ENCODE results near the gene EYS. TPM values are rescaled to one million over a fixed set of nuclear protein-coding genes. Genes with fewer than 3 reads are reported as not detected.

The EYS gene
- total RNA-seq, 1 donor from 2014 or later = 0.08 TPM

DNA sequence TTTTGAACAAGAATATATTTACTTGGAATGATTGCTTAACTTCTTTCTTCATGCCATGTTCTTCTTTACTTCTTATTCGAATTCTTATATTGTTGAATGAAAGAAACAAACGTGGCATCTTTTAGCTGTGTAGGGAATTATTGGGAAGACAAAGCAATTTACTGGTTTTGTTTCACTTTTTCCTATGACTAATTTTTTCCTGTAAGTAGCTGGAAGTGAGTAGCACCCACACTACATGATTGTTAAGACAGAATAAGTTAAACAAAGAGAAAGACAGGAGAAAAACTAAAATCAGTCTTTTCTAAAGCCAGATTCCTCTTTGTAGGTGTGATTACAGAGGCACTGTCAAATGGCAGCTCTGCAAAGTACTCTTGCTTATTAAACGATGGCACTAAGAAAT, 593.4 kb downstream of the EYS start:
- H3K36me3 ChIP-seq = no peaks in the 10 kb centered on the region
- no peaks in the 10 kb centered on the region for H3K9me3 ChIP-seq (replicated peaks)
- H3K27me3 ChIP-seq (ENCODE audit: low read depth) = no peaks in the 10 kb centered on the region
- intact Hi-C loops (cut with micrococcal nuclease) = no loop called here
- TF ChIP-seq, protein P1, sequence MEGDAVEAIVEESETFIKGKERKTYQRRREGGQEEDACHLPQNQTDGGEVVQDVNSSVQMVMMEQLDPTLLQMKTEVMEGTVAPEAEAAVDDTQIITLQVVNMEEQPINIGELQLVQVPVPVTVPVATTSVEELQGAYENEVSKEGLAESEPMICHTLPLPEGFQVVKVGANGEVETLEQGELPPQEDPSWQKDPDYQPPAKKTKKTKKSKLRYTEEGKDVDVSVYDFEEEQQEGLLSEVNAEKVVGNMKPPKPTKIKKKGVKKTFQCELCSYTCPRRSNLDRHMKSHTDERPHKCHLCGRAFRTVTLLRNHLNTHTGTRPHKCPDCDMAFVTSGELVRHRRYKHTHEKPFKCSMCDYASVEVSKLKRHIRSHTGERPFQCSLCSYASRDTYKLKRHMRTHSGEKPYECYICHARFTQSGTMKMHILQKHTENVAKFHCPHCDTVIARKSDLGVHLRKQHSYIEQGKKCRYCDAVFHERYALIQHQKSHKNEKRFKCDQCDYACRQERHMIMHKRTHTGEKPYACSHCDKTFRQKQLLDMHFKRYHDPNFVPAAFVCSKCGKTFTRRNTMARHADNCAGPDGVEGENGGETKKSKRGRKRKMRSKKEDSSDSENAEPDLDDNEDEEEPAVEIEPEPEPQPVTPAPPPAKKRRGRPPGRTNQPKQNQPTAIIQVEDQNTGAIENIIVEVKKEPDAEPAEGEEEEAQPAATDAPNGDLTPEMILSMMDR (IDR thresholded peaks at IDR 0.05; ENCODE audit: borderline replicate concordance) = no peak
- H3K27ac ChIP-seq (replicated peaks) = no peak overlapping the region
- H3K4me1 ChIP-seq = no peaks in the 10 kb centered on the region
- no peak overlapping the region for H3K4me3 ChIP-seq
- no peak for DNase-seq

DNA sequence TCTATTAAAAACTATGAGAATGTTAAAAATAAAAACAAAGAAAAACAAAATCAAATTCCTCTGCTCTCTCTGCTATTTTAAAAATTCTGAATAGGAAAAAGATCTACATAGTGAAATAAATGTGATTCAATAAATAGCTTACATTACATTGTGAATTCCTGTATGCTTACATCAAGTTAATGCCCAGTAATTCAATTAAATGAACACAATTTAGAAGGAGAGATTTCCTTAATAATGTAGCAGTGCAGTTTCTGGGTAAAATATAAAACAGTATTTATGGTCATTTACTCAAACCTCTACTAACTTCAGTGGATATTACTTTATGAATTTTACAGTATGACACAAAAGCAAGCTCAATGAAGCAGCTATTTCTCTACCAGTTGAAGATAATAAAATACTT, 594.6 kb downstream of the EYS start:
- no peaks in the 10 kb centered on the region for H3K36me3 ChIP-seq
- H3K9me3 ChIP-seq (replicated peaks) = no peaks in the 10 kb centered on the region
- H3K27ac ChIP-seq (replicated peaks) = no peak overlapping the region
- no peak for DNase-seq
- H3K4me3 ChIP-seq = no peak overlapping the region
- TF ChIP-seq, protein P1 (IDR thresholded peaks at IDR 0.05; ENCODE audit: borderline replicate concordance) = no peak
- H3K4me1 ChIP-seq = no peaks in the 10 kb centered on the region
- no peaks in the 10 kb centered on the region for H3K27me3 ChIP-seq (ENCODE audit: low read depth)
- intact Hi-C loops (cut with micrococcal nuclease) = no loop called here

GRCh38 chr6:65110031-65110430, 597.0 kb downstream of the EYS start:
- H3K9me3 ChIP-seq (replicated peaks) = no peaks in the 10 kb centered on the region
- H3K36me3 ChIP-seq = no peaks in the 10 kb centered on the region
- H3K27ac ChIP-seq (replicated peaks) = no peak overlapping the region
- H3K27me3 ChIP-seq (ENCODE audit: low read depth) = no peaks in the 10 kb centered on the region
- TF ChIP-seq, protein P1 (IDR thresholded peaks at IDR 0.05; ENCODE audit: borderline replicate concordance) = no peak
- H3K4me1 ChIP-seq = no peaks in the 10 kb centered on the region
- DNase-seq = no peak
- intact Hi-C loops (cut with micrococcal nuclease) = no loop called here
- H3K4me3 ChIP-seq = no peak overlapping the region

- intact Hi-C loops (cut with micrococcal nuclease) = no loop called here
- TF ChIP-seq, protein P1 (IDR thresholded peaks at IDR 0.05; ENCODE audit: borderline replicate concordance) = no peak
Measured at GRCh38 chr6:65098349-65098748, 608.7 kb downstream of the EYS start.

DNA sequence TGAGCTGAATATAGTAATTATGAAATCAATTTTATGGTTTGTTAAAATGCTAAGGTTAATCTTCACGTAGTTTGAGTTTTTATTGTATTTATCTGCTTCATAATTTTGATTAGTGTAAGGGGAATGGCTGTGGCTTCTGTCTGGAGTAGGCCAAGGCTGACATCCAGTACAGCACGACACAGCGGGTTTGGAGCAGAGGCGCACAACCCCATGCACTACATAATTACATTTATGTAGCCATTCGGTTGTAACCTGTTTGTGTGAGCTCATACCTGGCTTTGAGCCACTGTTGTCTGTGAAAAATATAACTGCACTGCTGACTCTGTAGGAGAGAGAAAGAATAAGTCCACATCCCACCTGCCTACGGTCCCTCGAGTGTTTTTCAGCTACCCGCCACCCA, 615.5 kb downstream of the EYS start:
- Histone ChIP-seq H3K4me3 (no peak overlapping the region), H3K27me3 (ENCODE audit: low read depth) (no peaks in the 10 kb centered on the region), H3K27ac (replicated peaks) (no peak overlapping the region), H3K4me1 (no peaks in the 10 kb centered on the region), H3K9me3 (replicated peaks) (no peaks in the 10 kb centered on the region), H3K36me3 (no peaks in the 10 kb centered on the region)
- intact Hi-C loops (cut with micrococcal nuclease) = no loop called here
- DNase-seq = no peak
- TF ChIP-seq, protein P1 (IDR thresholded peaks at IDR 0.05; ENCODE audit: borderline replicate concordance) = no peak

More at GRCh38 chr6:65098349-65098748, 608.7 kb downstream of the EYS start:
- Histone ChIP-seq H3K4me3 (no peak overlapping the region), H3K27ac (replicated peaks) (no peak overlapping the region), H3K27me3 (ENCODE audit: low read depth) (no peaks in the 10 kb centered on the region), H3K36me3 (no peaks in the 10 kb centered on the region), H3K4me1 (no peaks in the 10 kb centered on the region), H3K9me3 (replicated peaks) (no peaks in the 10 kb centered on the region)
- DNase-seq = no peak

- no peaks in the 10 kb centered on the region for H3K36me3 ChIP-seq
- DNase-seq = no peak
- H3K27me3 ChIP-seq (ENCODE audit: low read depth) = no peaks in the 10 kb centered on the region
- H3K4me1 ChIP-seq = no peaks in the 10 kb centered on the region
- intact Hi-C loops (cut with micrococcal nuclease) = no loop called here
- TF ChIP-seq, protein P1 (IDR thresholded peaks at IDR 0.05; ENCODE audit: borderline replicate concordance) = no peak
- no peaks in the 10 kb centered on the region for H3K9me3 ChIP-seq (replicated peaks)
- H3K4me3 ChIP-seq = no peak overlapping the region
- H3K27ac ChIP-seq (replicated peaks) = no peak overlapping the region
Measured at GRCh38 chr6:65088575-65088974, 618.5 kb downstream of the EYS start.

Data from left ventricle myocardium inferior (tissue), 1 donor.